Esophagus squamous epithelium (tissue), 4 donors: Measurements from ENCODE around the gene NLN.

Source experiments
- CTCF ChIP-seq, 6 experiments: fragments of 450-650 bp in 4 of 6; fragments of 200-600 bp in 2 of 6; sonication (generic) in 2 of 6; IDR thresholded peaks; one replicate each; pipeline ENCODE4 v1.5.1; 2016 to 2019; ENCODE audit warnings: antibody characterized with exemption in 6 of 6, mild to moderate bottlenecking in 4 of 6, moderate library complexity in 4 of 6
- POLR2A ChIP-seq, 4 donors: fragments of 450-650 bp; IDR thresholded peaks; one replicate each; pipeline ENCODE4 v1.6.1; 2017; ENCODE audit warnings: antibody characterized with exemption in 4 of 4, mild to moderate bottlenecking in 4 of 4, moderate library complexity in 3 of 4

GRCh38 chr5:65871182-65871581, 149.2 kb downstream of the NLN start:
- TF ChIP-seq CTCF (IDR thresholded peaks at IDR 0.05) (no peak), POLR2A (IDR thresholded peaks at IDR 0.05) (no peak)
